Activated naive CD8-positive, alpha-beta T cell (primary cell): ENCODE measurements around the gene OSBPL2.

Source experiments
- H3K27ac Mint-ChIP-seq: one replicate; pipeline ENCODE4 v1.8.0; 2021; ENCODE audit warnings: mixed read lengths
- H3K27me3 Mint-ChIP-seq: one replicate; pipeline ENCODE4 v1.8.0; 2021; ENCODE audit warnings: mixed read lengths
- H3K36me3 Mint-ChIP-seq: one replicate; pipeline ENCODE4 v1.8.0; 2021; ENCODE audit warnings: mixed read lengths
- H3K4me1 Mint-ChIP-seq: one replicate; pipeline ENCODE4 v1.8.0; 2021; ENCODE audit warnings: low read depth, mixed read lengths
- H3K4me3 Mint-ChIP-seq: one replicate; pipeline ENCODE4 v1.8.0; 2021; ENCODE audit warnings: mild to moderate bottlenecking, mixed read lengths
- H3K9me3 Mint-ChIP-seq: one replicate; pipeline ENCODE4 v1.8.0; 2021; ENCODE audit warnings: low read depth, mixed read lengths

The OSBPL2 gene

GRCh38 chr20:62294516-62294915 lies 56.2 kb downstream of the OSBPL2 start:
- no peaks in the 10 kb centered on the region for H3K27me3 Mint-ChIP-seq
- no peak overlapping the region for H3K27ac Mint-ChIP-seq
- H3K9me3 Mint-ChIP-seq: no peaks in the 10 kb centered on the region
- H3K4me1 Mint-ChIP-seq: no peaks in the 10 kb centered on the region
- H3K4me3 Mint-ChIP-seq: no peak overlapping the region
- H3K36me3 Mint-ChIP-seq: no peaks in the 10 kb centered on the region

- Mint-ChIP-seq H3K4me3 (no peak overlapping the region), H3K4me1 (peaks cover 7% of the 10 kb centered on the region), H3K9me3 (no peaks in the 10 kb centered on the region)
Measured at GRCh38 chr20:62296724-62297448, 58.6 kb downstream of the OSBPL2 start.

DNA sequence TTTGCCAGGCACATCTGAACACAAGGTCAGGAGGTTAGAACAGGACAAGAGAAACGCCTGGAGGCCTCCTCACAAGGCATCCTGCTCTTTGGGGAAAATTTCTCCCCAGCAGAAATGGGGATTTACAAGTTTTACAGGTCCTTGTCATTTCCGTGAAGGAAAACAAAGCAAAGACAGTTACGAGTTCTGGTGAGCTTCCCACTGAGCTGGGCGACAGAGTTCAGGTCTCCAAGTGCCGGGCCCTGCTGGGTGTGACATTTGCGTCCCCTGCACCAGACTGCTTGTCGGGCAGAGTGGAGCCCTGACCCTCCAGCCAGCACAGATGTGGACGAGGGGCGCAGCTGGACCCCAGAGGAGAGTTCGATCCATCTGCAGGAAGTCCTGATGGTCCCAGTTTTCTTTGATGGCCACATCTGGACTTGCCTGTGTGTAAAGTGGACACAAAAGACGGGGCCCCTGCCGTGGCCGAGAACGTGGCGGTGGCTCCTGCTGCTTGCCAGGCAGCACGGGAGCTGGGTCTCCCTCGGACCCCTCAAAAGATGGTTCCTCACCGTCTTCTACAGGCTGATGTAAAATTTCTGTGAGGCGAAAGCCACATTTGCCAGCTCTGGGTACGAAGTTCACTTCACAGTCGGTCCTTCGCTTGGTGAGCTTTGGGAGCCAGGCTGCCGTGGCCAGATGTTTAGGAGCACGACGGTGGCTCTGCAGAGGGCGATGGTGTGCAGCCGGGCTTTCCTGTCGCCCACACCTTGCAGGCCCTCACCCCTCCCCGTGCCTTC lies 59.3 kb downstream of the OSBPL2 start:
- Mint-ChIP-seq H3K4me3 (no peak overlapping the region), H3K36me3 (no peaks in the 10 kb centered on the region), H3K9me3 (no peaks in the 10 kb centered on the region), H3K27me3 (no peaks in the 10 kb centered on the region), H3K27ac (no peak overlapping the region), H3K4me1 (peaks cover 8% of the 10 kb centered on the region)

More at GRCh38 chr20:62296724-62297448, 58.6 kb downstream of the OSBPL2 start:
- no peaks in the 10 kb centered on the region for H3K36me3 Mint-ChIP-seq
- no peak overlapping the region for H3K27ac Mint-ChIP-seq
- no peaks in the 10 kb centered on the region for H3K27me3 Mint-ChIP-seq

DNA sequence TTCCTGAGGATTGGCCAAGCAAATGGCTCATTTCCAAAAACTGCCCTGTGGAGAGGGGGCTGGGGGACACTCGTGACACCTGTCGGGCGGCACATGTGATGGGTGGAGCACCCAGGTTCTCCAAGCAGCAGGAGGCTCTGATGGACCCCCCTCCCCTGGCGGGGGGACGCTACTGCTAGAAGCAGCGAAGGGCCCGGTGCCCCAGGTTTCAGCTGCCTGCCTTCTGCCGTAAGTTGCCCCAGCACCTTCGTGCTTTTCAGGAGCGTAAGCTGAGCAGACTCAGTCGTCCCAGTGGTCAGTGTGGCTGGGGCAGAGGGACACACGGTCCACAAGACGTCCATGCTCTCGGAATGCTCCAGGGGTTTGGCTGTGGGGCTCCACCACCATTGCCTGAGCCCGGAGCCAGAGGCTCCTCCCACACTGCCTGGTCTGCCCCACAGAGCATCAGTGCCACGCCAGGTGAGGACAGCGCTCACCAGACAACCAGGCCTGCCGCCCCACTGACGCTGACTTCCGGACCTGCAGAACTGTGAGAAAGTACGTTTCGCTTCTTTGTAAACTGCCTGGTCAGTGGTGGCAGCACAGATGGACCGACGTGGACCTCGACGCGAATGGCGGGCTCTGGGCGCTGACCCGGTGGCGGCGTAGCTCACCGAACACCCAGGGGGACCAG lies 60.4 kb downstream of the OSBPL2 start:
- Mint-ChIP-seq H3K27me3 (no peaks in the 10 kb centered on the region), H3K36me3 (no peaks in the 10 kb centered on the region), H3K4me1 (peaks cover 8% of the 10 kb centered on the region), H3K27ac (no peak overlapping the region), H3K4me3 (no peak overlapping the region), H3K9me3 (no peaks in the 10 kb centered on the region)

DNA sequence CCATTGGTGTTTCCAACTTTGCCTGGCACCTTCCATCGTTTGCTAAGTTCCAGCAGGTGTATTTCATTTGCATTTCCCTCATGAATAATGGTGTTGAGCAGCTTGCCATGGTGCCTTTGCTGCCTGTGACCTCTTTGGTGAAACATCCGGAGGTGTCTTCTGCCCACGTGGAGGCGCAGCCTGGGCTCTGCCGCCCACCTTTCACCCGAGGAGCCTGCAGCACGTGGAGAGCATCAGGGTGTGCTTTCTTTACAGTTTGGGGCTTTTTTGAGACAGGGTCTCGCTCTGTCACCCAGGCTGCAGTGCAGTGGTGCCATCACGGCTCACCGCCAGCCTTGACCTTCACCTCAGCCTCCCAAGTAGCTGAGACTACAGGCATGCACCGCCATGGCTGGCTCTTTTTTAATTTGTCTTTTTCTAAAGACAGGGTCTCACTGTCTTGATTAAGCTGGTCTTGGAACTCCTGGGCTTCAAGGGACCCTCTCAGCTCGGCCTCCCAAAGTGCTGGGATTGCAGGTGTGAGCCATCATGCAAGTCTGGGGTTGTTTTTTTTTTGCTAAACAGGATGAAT lies 61.4 kb downstream of the OSBPL2 start:
- Mint-ChIP-seq H3K27me3 (no peaks in the 10 kb centered on the region), H3K4me1 (peaks cover 12% of the 10 kb centered on the region), H3K9me3 (no peaks in the 10 kb centered on the region), H3K4me3 (no peak overlapping the region), H3K27ac (no peak overlapping the region), H3K36me3 (no peaks in the 10 kb centered on the region)

DNA sequence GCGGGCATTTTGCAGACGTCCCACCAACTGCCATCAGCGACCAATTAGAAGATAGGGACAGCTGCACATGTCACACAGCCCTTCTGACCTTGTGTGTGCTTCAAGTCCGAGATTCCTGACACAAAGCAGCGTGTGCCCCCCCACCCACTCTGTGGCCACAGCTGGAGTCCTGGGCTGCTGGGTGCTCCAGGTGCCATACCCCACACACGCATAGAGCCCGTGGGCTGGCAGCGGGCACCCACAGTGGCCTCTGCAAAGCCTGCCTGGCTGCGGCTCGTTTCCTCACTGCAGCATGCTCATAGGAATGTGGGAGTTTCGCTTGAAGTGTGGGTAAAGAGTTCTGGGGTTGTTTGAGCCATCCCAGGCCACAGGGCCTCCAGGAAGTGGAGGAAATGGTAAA lies 62.0 kb downstream of the OSBPL2 start:
- H3K36me3 Mint-ChIP-seq: no peaks in the 10 kb centered on the region
- H3K4me3 Mint-ChIP-seq: no peak overlapping the region
- H3K27me3 Mint-ChIP-seq: no peaks in the 10 kb centered on the region
- no peaks in the 10 kb centered on the region for H3K9me3 Mint-ChIP-seq
- H3K27ac Mint-ChIP-seq: no peak overlapping the region
- H3K4me1 Mint-ChIP-seq: peaks cover 16% of the 10 kb centered on the region

GRCh38 chr20:62301111-62301668 lies 62.9 kb downstream of the OSBPL2 start:
- Mint-ChIP-seq H3K27me3 (no peaks in the 10 kb centered on the region), H3K36me3 (no peaks in the 10 kb centered on the region), H3K9me3 (no peaks in the 10 kb centered on the region), H3K4me3 (peak overlapping the region; percentile 95), H3K4me1 (peaks cover 19% of the 10 kb centered on the region), H3K27ac (peak overlapping the region; percentile 17)

DNA sequence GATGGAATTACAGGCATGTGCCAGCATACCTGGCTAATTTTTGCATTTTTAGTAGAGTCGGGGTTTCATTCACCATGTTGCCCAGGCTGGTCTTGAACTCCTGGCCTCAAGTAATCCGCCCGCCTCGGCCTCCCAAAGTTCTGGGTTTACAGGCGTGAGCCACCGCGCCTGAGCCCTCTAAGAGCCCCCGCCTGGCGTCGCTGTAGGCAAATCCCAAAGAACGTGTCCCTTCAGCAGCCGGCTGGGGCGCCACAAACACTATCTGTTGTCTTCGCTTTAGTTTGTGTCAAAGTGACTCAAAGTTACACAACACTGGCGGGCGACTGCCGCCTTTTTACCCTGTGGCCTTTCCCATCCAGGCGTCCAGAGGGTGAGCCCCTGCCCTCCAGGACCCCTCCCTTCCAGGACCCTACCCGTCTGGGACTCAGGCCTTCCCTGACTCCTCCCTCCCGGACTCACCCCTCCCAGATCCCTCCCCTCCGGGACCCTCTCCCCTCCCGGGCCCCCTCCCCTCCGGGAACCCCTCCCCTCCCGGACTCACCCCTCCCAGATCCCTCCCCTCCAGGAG lies 63.5 kb downstream of the OSBPL2 start:
- peaks cover 19% of the 10 kb centered on the region for H3K4me1 Mint-ChIP-seq
- H3K27me3 Mint-ChIP-seq: no peaks in the 10 kb centered on the region
- peak overlapping the region; percentile 99 for H3K27ac Mint-ChIP-seq
- H3K9me3 Mint-ChIP-seq: no peaks in the 10 kb centered on the region
- H3K4me3 Mint-ChIP-seq: peak overlapping the region; percentile 95
- H3K36me3 Mint-ChIP-seq: no peaks in the 10 kb centered on the region

DNA sequence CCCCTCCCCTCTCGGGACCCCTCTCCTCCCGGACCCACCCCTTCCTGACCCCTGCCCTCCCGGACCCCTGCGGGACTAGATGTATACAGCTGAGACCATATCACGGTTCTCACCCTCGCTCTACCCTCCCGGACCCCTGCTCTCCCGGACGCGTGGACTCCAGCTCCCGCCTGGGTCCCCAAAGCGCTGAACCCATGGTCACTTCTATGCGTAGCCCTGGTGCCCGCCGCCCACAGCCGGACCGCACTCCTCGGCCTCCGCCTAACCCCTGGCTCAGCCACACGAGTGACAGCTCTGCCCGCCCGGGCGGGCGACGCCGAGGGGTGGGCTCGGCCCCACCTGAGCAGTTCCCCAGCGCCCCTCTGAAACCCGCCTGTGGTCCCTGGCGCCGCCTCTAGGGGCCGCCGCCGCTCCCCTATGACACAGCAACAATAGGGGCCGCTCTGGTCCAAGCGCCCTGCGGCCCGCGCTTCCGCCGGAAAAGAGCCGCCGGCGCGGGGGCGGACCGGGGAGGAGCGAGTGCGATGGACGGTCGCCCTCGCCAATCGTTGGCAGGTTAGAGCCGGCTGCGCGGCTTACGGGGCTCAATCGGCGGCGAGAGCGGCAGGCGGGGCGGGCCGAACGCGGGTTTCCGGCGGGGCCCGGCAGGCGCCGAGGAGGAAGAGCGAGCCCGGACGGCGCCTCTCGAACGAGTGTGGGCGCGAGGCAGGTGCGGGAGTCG lies 64.2 kb downstream of the OSBPL2 start, which contains the start of gene ADRM1:
ADRM1 (plus strand) TSS at position 657 of the 721 bp plus-strand sequence. CDS start 572 bp downstream, outside the sequence.
- peak within 1 kb of the TSS; percentile 95 for H3K4me3 Mint-ChIP-seq
- peaks cover 19% of the 10 kb centered on the region for H3K4me1 Mint-ChIP-seq
- no peaks in the 10 kb centered on the region for H3K9me3 Mint-ChIP-seq
- no peaks in the 10 kb centered on the region for H3K36me3 Mint-ChIP-seq
- peak within 1 kb of the TSS; percentile 99 for H3K27ac Mint-ChIP-seq
- no peaks in the 10 kb centered on the region for H3K27me3 Mint-ChIP-seq

DNA sequence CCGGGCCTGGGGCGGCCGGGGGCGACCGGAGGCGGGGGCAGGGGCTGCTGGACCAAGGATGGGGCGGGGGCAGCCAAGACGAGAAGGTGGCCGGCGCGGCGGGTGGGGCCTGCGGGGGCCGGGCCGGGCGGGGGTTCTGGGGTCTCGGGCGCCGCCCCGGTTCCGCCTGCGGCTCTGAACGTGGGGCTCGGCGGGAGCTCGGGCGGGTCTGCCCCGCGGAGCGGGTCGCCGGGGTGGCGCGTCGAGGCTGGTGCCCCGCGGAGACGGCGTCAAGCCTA lies 64.7 kb downstream of the OSBPL2 start:
- Mint-ChIP-seq H3K4me1 (peaks cover 19% of the 10 kb centered on the region), H3K4me3 (peak overlapping the region; percentile 95), H3K36me3 (no peaks in the 10 kb centered on the region)

GRCh38 chr20:62303340-62304226 lies 65.3 kb downstream of the OSBPL2 start:
- Mint-ChIP-seq H3K36me3 (no peaks in the 10 kb centered on the region), H3K4me3 (peak overlapping the region; percentile 92), H3K27ac (peak overlapping the region; percentile 81), H3K4me1 (peaks cover 19% of the 10 kb centered on the region), H3K27me3 (no peaks in the 10 kb centered on the region), H3K9me3 (no peaks in the 10 kb centered on the region)

More for the DNA sequence above, 64.7 kb downstream of the OSBPL2 start:
- no peaks in the 10 kb centered on the region for H3K9me3 Mint-ChIP-seq
- H3K27me3 Mint-ChIP-seq: no peaks in the 10 kb centered on the region
- H3K27ac Mint-ChIP-seq: peak overlapping the region; percentile 68

GRCh38 chr20:62304331-62305148 lies 66.2 kb downstream of the OSBPL2 start:
- Mint-ChIP-seq H3K9me3 (no peaks in the 10 kb centered on the region), H3K27ac (peak overlapping the region; percentile 81), H3K4me1 (peaks cover 19% of the 10 kb centered on the region), H3K36me3 (no peaks in the 10 kb centered on the region), H3K4me3 (peak overlapping the region; percentile 92), H3K27me3 (no peaks in the 10 kb centered on the region)
